BJ (cell line): ENCODE measurements around the gene GMNN. TPM values are rescaled to one million over a fixed set of nuclear protein-coding genes. Genes with fewer than 3 reads are reported as not detected.

Experiments used
- CTCF ChIA-PET: fragments of 350-600 bp; formaldehyde crosslinking; extraction: SDS; loops from one replicate; lab custom pipeline; 2021; ENCODE audit warnings: antibody characterized with exemption, inconsistent platforms; lab: Yijun Ruan, JAX
- POLR2A ChIA-PET: fragments of 300-600 bp; sonication (Branson Sonifier 250); formaldehyde crosslinking; extraction: SDS; loops from one replicate; lab custom pipeline; 2021; ENCODE audit warnings: antibody characterized with exemption; lab: Charles Lee
- DNase-seq: peaks from one replicate; pipeline ENCODE4 v3.0.0-alpha.2; 2011; ENCODE audit warnings: low read depth
- H3K27me3 ChIP-seq: 2 replicates; pipeline ENCODE4 v1.6.0; 2011; ENCODE audit warnings: low read length; ENCODE audit not compliant: control insufficient read depth, insufficient read depth
- H3K36me3 ChIP-seq: 2 replicates; pipeline ENCODE4 v1.5.1; 2011; ENCODE audit warnings: low read length; ENCODE audit not compliant: control insufficient read depth, insufficient read depth
- H3K4me3 ChIP-seq: 2 replicates; pipeline ENCODE4 v1.5.1; 2011; ENCODE audit warnings: low read depth, mild to moderate bottlenecking, control low read depth, low read length
- CTCF ChIP-seq: IDR thresholded peaks from 2 replicates; pipeline ENCODE4 v1.5.1; 2011; ENCODE audit warnings: low read depth, mild to moderate bottlenecking, control low read depth, inconsistent platforms, low read length, moderate library complexity; ENCODE audit not compliant: insufficient read depth
- polyA plus RNA-seq: library from polyadenylated mRNA; depleted of rRNA; stranded (reverse); fragments of >200 nt; gene quantifications from 2 replicates; pipeline ENCODE4 v1.2.3, GENCODE V29; 2011

Gene GMNN
- polyA plus RNA-seq, 1 experiment: 13.4 TPM

GRCh38 chr6:24779416-24780016 lies 4.8 kb downstream of the GMNN start:
- Histone ChIP-seq H3K27me3 (no peaks in the 10 kb centered on the region), H3K36me3 (no peaks in the 10 kb centered on the region), H3K4me3 (no peak overlapping the region)
- CTCF ChIA-PET: interaction anchor here (0.6 to 1.5 kb wide), 4 partner anchors 26 to 291 kb away, joined by 3 to 4 read pairs (median 3); no protein-coding TSS in a partner anchor
- TF ChIP-seq CTCF: no peak
- POLR2A ChIA-PET: interaction anchor here (0.6 kb wide), 1 partner anchor 30 kb away, joined by 3 read pairs; no protein-coding TSS in a partner anchor
- no peak for DNase-seq

DNA sequence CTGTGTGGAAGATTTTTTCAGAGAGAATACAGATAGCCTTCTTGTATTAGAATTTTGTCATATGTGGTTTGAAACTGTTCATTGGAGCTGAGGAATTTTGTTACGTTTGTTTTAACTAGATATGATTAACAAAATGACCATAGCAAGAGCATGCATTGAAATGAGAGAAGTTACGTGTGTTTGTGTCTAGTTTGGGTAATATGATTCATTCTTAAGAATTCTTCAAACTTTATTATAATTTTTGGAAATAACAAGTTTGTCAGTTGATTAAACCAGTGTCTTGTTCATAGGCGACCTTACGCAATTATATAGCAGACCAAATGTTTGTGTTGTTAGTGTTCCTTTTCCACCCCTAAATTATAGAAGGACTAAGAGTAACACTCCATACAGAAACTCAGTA lies 5.5 kb downstream of the GMNN start:
- ChIA-PET CTCF (no interaction called here), POLR2A (no interaction called here)
- no peak for DNase-seq
- TF ChIP-seq CTCF: no peak
- no peaks in the 10 kb centered on the region for H3K27me3 ChIP-seq
- no peak overlapping the region for H3K4me3 ChIP-seq
- no peaks in the 10 kb centered on the region for H3K36me3 ChIP-seq

DNA sequence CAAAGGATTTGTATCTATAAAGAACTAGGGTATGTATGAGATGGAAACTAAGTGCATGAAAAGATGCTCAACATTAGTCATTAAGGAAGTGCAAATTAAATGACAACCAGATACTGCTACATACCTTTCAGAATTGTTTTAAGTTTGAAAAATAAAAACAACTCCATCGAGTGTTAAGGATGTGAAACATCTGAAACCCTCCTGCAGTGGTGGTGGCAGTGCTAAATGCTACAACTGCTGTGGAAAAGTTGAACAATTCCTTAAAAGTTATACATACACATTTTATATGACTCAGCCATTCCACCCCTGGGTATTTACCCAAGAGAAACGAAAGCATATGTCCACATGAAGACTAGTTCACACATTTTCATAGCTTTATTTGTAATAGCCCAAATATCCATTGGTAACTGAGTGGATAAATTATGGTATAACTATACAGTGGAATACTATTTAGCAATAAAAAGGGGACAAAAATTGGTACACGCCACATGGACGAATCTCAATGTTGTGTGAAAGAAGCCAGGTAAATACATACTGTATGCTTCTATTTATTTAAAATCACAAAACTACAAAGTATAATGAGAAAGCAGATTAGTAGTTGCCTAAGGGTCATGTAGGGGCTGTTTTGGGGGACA lies 13.4 kb downstream of the GMNN start:
- Histone ChIP-seq H3K27me3 (no peaks in the 10 kb centered on the region), H3K36me3 (no peaks in the 10 kb centered on the region; the same call in 1 of the 2 replicates), H3K4me3 (no peak overlapping the region)
- DNase-seq: no peak
- CTCF ChIA-PET: no interaction called here
- TF ChIP-seq CTCF: no peak
- POLR2A ChIA-PET: no interaction called here

DNA sequence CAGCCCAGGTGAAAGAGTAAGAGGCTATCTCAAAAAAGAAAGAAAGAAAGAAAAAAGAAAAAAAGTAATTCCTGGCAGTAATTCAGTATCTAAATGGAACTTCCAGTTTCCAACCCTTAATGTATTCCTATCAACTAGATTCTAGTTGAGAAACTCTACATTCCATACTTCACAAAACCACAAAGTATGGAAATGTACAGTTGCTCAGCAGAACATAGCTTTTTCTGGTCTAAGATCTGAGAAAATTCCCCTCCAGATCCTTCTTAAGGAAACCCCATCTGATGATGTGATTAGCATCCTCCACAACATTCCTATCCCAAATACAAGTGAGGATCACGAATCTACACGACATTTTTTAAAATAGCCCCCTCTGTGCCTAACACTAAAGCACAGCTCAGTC lies 20.4 kb downstream of the GMNN start:
- Histone ChIP-seq H3K4me3 (no peak overlapping the region), H3K36me3 (no peaks in the 10 kb centered on the region), H3K27me3 (no peaks in the 10 kb centered on the region)
- CTCF ChIA-PET: no interaction called here
- DNase-seq: no peak
- POLR2A ChIA-PET: no interaction called here
- TF ChIP-seq CTCF: no peak

GRCh38 chr6:24796616-24797290 lies 22.0 kb downstream of the GMNN start:
- no peak overlapping the region for H3K4me3 ChIP-seq
- ChIA-PET POLR2A (no interaction called here), CTCF (interaction anchor here (2.3 kb wide), 1 partner anchor 11 kb away, joined by 8 read pairs; no protein-coding TSS in a partner anchor)
- no peak for TF ChIP-seq CTCF
- no peaks in the 10 kb centered on the region for H3K36me3 ChIP-seq
- no peak for DNase-seq
- no peaks in the 10 kb centered on the region for H3K27me3 ChIP-seq
